Common myeloid progenitor, CD34-positive (primary cell): Measurements from ENCODE around the gene GRID1.

ENCODE experiments used
- CTCF ChIA-PET: fragments of 350-600 bp; sonication (Branson Sonifier 250); formaldehyde crosslinking; loops from one replicate; lab custom pipeline; 2021; ENCODE audit warnings: antibody characterized with exemption; lab: Charles Lee
- POLR2A ChIA-PET: fragments of 350-600 bp; sonication (Branson Sonifier 250); formaldehyde crosslinking; loops from one replicate; lab custom pipeline; 2021; ENCODE audit warnings: antibody characterized with exemption; lab: Charles Lee
- DNase-seq, 3 donors: peaks; one replicate each; pipeline versions ENCODE4 v3.0.0 to v3.0.0-alpha.2; 2013
- H3K27ac ChIP-seq, 2 experiments: 1 replicate in 1 of 2; 2 replicates in 1 of 2; pipeline ENCODE4 v1.7.0; 2013; ENCODE audit warnings: inconsistent platforms in 2 of 2, low read length in 2 of 2, mild to moderate bottlenecking in 2 of 2, low read depth in 1 of 2, moderate library complexity in 1 of 2; ENCODE audit not compliant: severe bottlenecking in 2 of 2, insufficient read depth in 1 of 2, poor library complexity in 1 of 2
- H3K27me3 ChIP-seq, 5 experiments: replicated peaks in 2 of 5; 1 replicate in 3 of 5; 2 replicates in 2 of 5; pipeline versions ENCODE4 v1.6.1 to v1.7.0; 2013; ENCODE audit warnings: low read length in 4 of 5, mild to moderate bottlenecking in 2 of 5, moderate library complexity in 2 of 5, inconsistent platforms in 1 of 5; ENCODE audit not compliant: insufficient read depth in 5 of 5, control insufficient read depth in 4 of 5
- H3K36me3 ChIP-seq, 4 experiments: 1 replicate in 2 of 4; 2 replicates in 2 of 4; pipeline versions ENCODE4 v1.6.1 to v1.7.0; 2013; ENCODE audit warnings: low read length in 3 of 4, control low read depth in 1 of 4, mild to moderate bottlenecking in 1 of 4; ENCODE audit not compliant: control insufficient read depth in 4 of 4, insufficient read depth in 4 of 4
- H3K4me1 ChIP-seq, 4 experiments: 1 replicate in 3 of 4; 2 replicates in 1 of 4; pipeline versions ENCODE4 v1.6.1 to v1.7.1; 2013; ENCODE audit warnings: low read length in 3 of 4, mild to moderate bottlenecking in 3 of 4, control low read depth in 1 of 4, inconsistent platforms in 1 of 4, moderate library complexity in 1 of 4; ENCODE audit not compliant: control insufficient read depth in 4 of 4, insufficient read depth in 4 of 4; ENCODE audit errors: control extremely low read depth in 1 of 4
- H3K4me3 ChIP-seq, 7 experiments: 1 replicate in 4 of 7; 2 replicates in 3 of 7; pipeline versions ENCODE4 v1.5.1 to v1.7.0; 2013; ENCODE audit warnings: mild to moderate bottlenecking in 7 of 7, low read length in 6 of 7, moderate library complexity in 6 of 7, inconsistent platforms in 2 of 7, low read depth in 2 of 7, control low read depth in 1 of 7; ENCODE audit not compliant: insufficient read depth in 4 of 7, control insufficient read depth in 1 of 7; ENCODE audit errors: extremely low read depth in 1 of 7
- H3K9me3 ChIP-seq, 5 experiments: 1 replicate in 4 of 5; 2 replicates in 1 of 5; pipeline versions ENCODE4 v1.6.1 to v1.7.1; 2013; ENCODE audit warnings: low read length in 4 of 5, mild to moderate bottlenecking in 2 of 5, inconsistent platforms in 1 of 5, low read depth in 1 of 5, moderate library complexity in 1 of 5; ENCODE audit not compliant: control insufficient read depth in 4 of 5, insufficient read depth in 2 of 5; ENCODE audit errors: control extremely low read depth in 1 of 5
- WGBS: methylation state at CpG from one replicate; pipeline ENCODE4 v1.1.5; 2013; ENCODE audit not compliant: insufficient coverage; 5-methylcytosine and 5-hydroxymethylcytosine counted together

GRID1 gene

GRCh38 chr10:85674851-85675250 is 691.7 kb downstream of the GRID1 start:
- H3K36me3 ChIP-seq, result no peaks in the 10 kb centered on the region
- no peak overlapping the region for H3K4me3 ChIP-seq
- H3K27me3 ChIP-seq, result no peaks in the 10 kb centered on the region
- ChIA-PET POLR2A (no interaction called here), CTCF (no interaction called here)
- no peak overlapping the region for H3K27ac ChIP-seq
- no peak for DNase-seq
- H3K4me1 ChIP-seq, result no peaks in the 10 kb centered on the region
- 50% methylated on average over 2 of the region's 4 CpGs for WGBS
- H3K9me3 ChIP-seq, result peaks cover 0 to 2% (median 0%) of the 10 kb centered on the region in 5 experiments

- no peaks in the 10 kb centered on the region for H3K36me3 ChIP-seq
- H3K27ac ChIP-seq, result no peak overlapping the region
- H3K27me3 ChIP-seq, result no peaks in the 10 kb centered on the region
- WGBS, result 80% methylated on average over 1 of the region's 1 CpG
- ChIA-PET POLR2A (no interaction called here), CTCF (no interaction called here)
- peaks cover 0 to 2% (median 0%) of the 10 kb centered on the region in 5 experiments for H3K9me3 ChIP-seq
- H3K4me3 ChIP-seq, result no peak overlapping the region
- no peaks in the 10 kb centered on the region for H3K4me1 ChIP-seq
- no peak for DNase-seq
These were observed 693.3 kb downstream of the GRID1 start for GRCh38 chr10:85673270-85673669.

- Histone ChIP-seq H3K36me3 (no peaks in the 10 kb centered on the region), H3K27ac (no peak overlapping the region), H3K4me1 (no peaks in the 10 kb centered on the region), H3K27me3 (no peaks in the 10 kb centered on the region), H3K4me3 (no peak overlapping the region), H3K9me3 (peaks cover 0 to 2% (median 0%) of the 10 kb centered on the region in 5 experiments)
- no CpG with 5 or more reads among the region's 1 CpG for WGBS
- DNase-seq, result no peak
- POLR2A ChIA-PET, result no interaction called here
- CTCF ChIA-PET, result no interaction called here
These were observed 695.1 kb downstream of the GRID1 start for GRCh38 chr10:85671530-85671929.

- Histone ChIP-seq H3K36me3 (no peaks in the 10 kb centered on the region), H3K27ac (no peak overlapping the region), H3K9me3 (no peaks in the 10 kb centered on the region), H3K4me3 (no peak overlapping the region), H3K4me1 (no peaks in the 10 kb centered on the region), H3K27me3 (no peaks in the 10 kb centered on the region)
- ChIA-PET CTCF (no interaction called here), POLR2A (interaction anchor here (0.7 kb wide), 1 partner anchor 11 kb away, joined by 3 read pairs; no protein-coding TSS in a partner anchor)
- WGBS, result 92% methylated on average over 1 of the region's 1 CpG
- no peak for DNase-seq
These were observed 698.1 kb downstream of the GRID1 start for GRCh38 chr10:85668522-85668921.

- Histone ChIP-seq H3K9me3 (no peaks in the 10 kb centered on the region), H3K4me3 (no peak overlapping the region), H3K27me3 (no peaks in the 10 kb centered on the region), H3K27ac (no peak overlapping the region), H3K36me3 (no peaks in the 10 kb centered on the region), H3K4me1 (no peaks in the 10 kb centered on the region)
- 76% methylated on average over 3 of the region's 5 CpGs for WGBS
- ChIA-PET CTCF (no interaction called here), POLR2A (interaction anchor here (0.7 kb wide), 1 partner anchor 10 kb away, joined by 3 read pairs; no protein-coding TSS in a partner anchor)
- no peak for DNase-seq
These were observed 698.9 kb downstream of the GRID1 start for GRCh38 chr10:85667638-85668233.

- Histone ChIP-seq H3K27ac (no peak overlapping the region), H3K36me3 (no peaks in the 10 kb centered on the region), H3K9me3 (no peaks in the 10 kb centered on the region), H3K27me3 (no peaks in the 10 kb centered on the region), H3K4me3 (no peak overlapping the region), H3K4me1 (no peaks in the 10 kb centered on the region)
- WGBS, result 89% methylated on average over 4 of the region's 6 CpGs
- no peak for DNase-seq
- ChIA-PET CTCF (no interaction called here), POLR2A (no interaction called here)
These were observed 699.6 kb downstream of the GRID1 start for GRCh38 chr10:85666987-85667386.

GRCh38 chr10:85666102-85666501 is 700.5 kb downstream of the GRID1 start:
- H3K4me3 ChIP-seq, result no peak overlapping the region
- POLR2A ChIA-PET, result no interaction called here
- no peaks in the 10 kb centered on the region for H3K27me3 ChIP-seq
- H3K4me1 ChIP-seq, result no peaks in the 10 kb centered on the region
- H3K36me3 ChIP-seq, result no peaks in the 10 kb centered on the region
- H3K27ac ChIP-seq, result no peak overlapping the region
- no peak for DNase-seq
- H3K9me3 ChIP-seq, result no peaks in the 10 kb centered on the region
- CTCF ChIA-PET, result no interaction called here
- WGBS, result 80% methylated on average over 1 of the region's 2 CpGs
